Epithelial cell of esophagus (primary cell): ENCODE results near the gene ZNF611.
A peak's percentile ranks its signal among the peaks of the same experiment; 100 is the strongest.

Experiments
- DNase-seq: peaks from one replicate; pipeline ENCODE4 v3.0.0; 2010; ENCODE audit warnings: low read depth
- H3K4me3 ChIP-seq: 2 replicates; pipeline ENCODE4 v1.5.1; 2011; ENCODE audit warnings: mild to moderate bottlenecking, low read length, control low read depth
- CTCF ChIP-seq: IDR thresholded peaks from 2 replicates; pipeline ENCODE4 v1.5.1; 2011; ENCODE audit warnings: low read depth, mild to moderate bottlenecking, low read length, control low read depth, inconsistent platforms; ENCODE audit not compliant: insufficient read depth; ENCODE audit errors: missing control alignments

The ZNF611 gene

GRCh38 chr19:52665027-52665426 lies 69.8 kb downstream of the ZNF611 start:
- no peak overlapping the region for H3K4me3 ChIP-seq
- TF ChIP-seq CTCF: no peak
- no peak for DNase-seq

GRCh38 chr19:52664461-52664860 lies 70.4 kb downstream of the ZNF611 start:
- no peak for DNase-seq
- no peak for TF ChIP-seq CTCF
- no peak overlapping the region for H3K4me3 ChIP-seq

- H3K4me3 ChIP-seq: no peak overlapping the region
- TF ChIP-seq CTCF: no peak
- peak; percentile 87 for DNase-seq
Measured at GRCh38 chr19:52662631-52663030, 72.2 kb downstream of the ZNF611 start.

- DNase-seq: no peak
- H3K4me3 ChIP-seq: no peak overlapping the region
- TF ChIP-seq CTCF: no peak
Measured at GRCh38 chr19:52660981-52661380, 73.9 kb downstream of the ZNF611 start.

GRCh38 chr19:52659013-52659412 lies 75.8 kb downstream of the ZNF611 start:
- DNase-seq: no peak
- no peak overlapping the region for H3K4me3 ChIP-seq
- TF ChIP-seq CTCF: no peak

- no peak for DNase-seq
- no peak for TF ChIP-seq CTCF
Measured at GRCh38 chr19:52658595-52658994, 76.2 kb downstream of the ZNF611 start.

GRCh38 chr19:52653161-52653560 lies 81.7 kb downstream of the ZNF611 start:
- DNase-seq: peak; percentile 41
- H3K4me3 ChIP-seq: no peak overlapping the region

More at GRCh38 chr19:52658595-52658994, 76.2 kb downstream of the ZNF611 start:
- no peak overlapping the region for H3K4me3 ChIP-seq

More at GRCh38 chr19:52653161-52653560, 81.7 kb downstream of the ZNF611 start:
- no peak for TF ChIP-seq CTCF
